Right ventricle myocardium superior (tissue), 1 donor: ENCODE data around the gene ZBTB2. TPM values are rescaled to one million over a fixed set of nuclear protein-coding genes. Genes with fewer than 3 reads are reported as not detected.
"Not testable (repeated sequence)": the region's sequence is repeated elsewhere in the genome, so short reads cannot be mapped to it uniquely, and the experiment has no call there.

Experiments used
- ATAC-seq: fragments of 200-7000 bp; cut with Tn5 transposase; one replicate; pipeline ENCODE4 v1.9.1; 2020; ENCODE audit warnings: mild to moderate bottlenecking; ENCODE audit not compliant: poor library complexity
- DNase-seq: peaks from one replicate; pipeline ENCODE4 v3.0.0-alpha.2; 2020
- intact Hi-C: fragments of 100-400 bp; cut with DNase I; formaldehyde crosslinking; loops from one replicate; pipeline ENCODE4 v1.11.2; 2022
- total RNA-seq: library from RNA; stranded (reverse); fragmentation: NEBNext Ultra II Directional; extraction: Animal tissue kit (Norgen Biotek cat#: 25700); gene quantifications from one replicate; pipeline ENCODE4 v1.2.1, GENCODE V29; 2021
- donor health status: DM: no; HTN: yes; CAD: no; lungs with severe emphysema.

ZBTB2 gene
- total RNA-seq, 1 donor from 2014 or later = 4.1 TPM

GRCh38 chr6:151317995-151318365 is 73.4 kb downstream of the ZBTB2 start:
- intact Hi-C loops = no loop called here
- DNase-seq (no peak), ATAC-seq (no peak)

GRCh38 chr6:151317103-151317994 is 74.0 kb downstream of the ZBTB2 start:
- DNase-seq = no peak
- ATAC-seq = peak; percentile 76
- intact Hi-C loops = no loop called here

GRCh38 chr6:151315661-151316060 is 75.7 kb downstream of the ZBTB2 start:
- DNase-seq, intact Hi-C loops: not testable (repeated sequence)

More at GRCh38 chr6:151315661-151316060, 75.7 kb downstream of the ZBTB2 start:
- not testable (repeated sequence) for ATAC-seq

Other genes starting within 250 kb of the ZBTB2 start
- 13.9 TPM for gene AKAP12, start 151.6 kb downstream of the ZBTB2 start, total RNA-seq
- 15.5 TPM for gene RMND1, start 60.6 kb upstream of the ZBTB2 start, total RNA-seq
- 0.65 TPM for gene CCDC170, start 102.5 kb upstream of the ZBTB2 start, total RNA-seq